Mesendoderm (in vitro differentiated cells): Measurements from ENCODE around the gene AGT.

ENCODE experiments used
- DNase-seq: peaks from one replicate; pipeline ENCODE4 v3.0.0; 2013
- H2AK5ac ChIP-seq: 2 replicates; pipeline ENCODE4 v1.6.1; 2013; ENCODE audit warnings: low read length, inconsistent platforms
- H2BK120ac ChIP-seq: 2 replicates; pipeline ENCODE4 v1.6.1; 2013; ENCODE audit warnings: low read depth, mild to moderate bottlenecking, low read length, moderate library complexity, mixed read lengths
- H2BK15ac ChIP-seq: replicated peaks from 2 replicates; pipeline ENCODE4 v1.6.1; 2013; ENCODE audit warnings: low read depth, mild to moderate bottlenecking, moderate library complexity
- H2BK5ac ChIP-seq: 2 replicates; pipeline ENCODE4 v1.6.1; 2013; ENCODE audit warnings: low read length, inconsistent platforms
- H3K18ac ChIP-seq: 2 replicates; pipeline ENCODE4 v1.6.1; 2013; ENCODE audit warnings: mild to moderate bottlenecking, low read length, mixed read lengths
- H3K23ac ChIP-seq: one replicate; pipeline ENCODE4 v1.6.1; 2013; ENCODE audit warnings: low read length
- H3K27ac ChIP-seq: 2 replicates; pipeline ENCODE4 v1.5.1; 2013; ENCODE audit warnings: low read depth, mild to moderate bottlenecking, inconsistent platforms, low read length, moderate library complexity
- H3K27me3 ChIP-seq: 2 replicates; pipeline ENCODE4 v1.6.1; 2013; ENCODE audit warnings: low read length, control low read depth, mild to moderate bottlenecking, inconsistent platforms; ENCODE audit not compliant: insufficient read depth, poor library complexity
- H3K36me3 ChIP-seq: 2 replicates; pipeline ENCODE4 v1.6.1; 2013; ENCODE audit warnings: low read length, inconsistent platforms; ENCODE audit not compliant: control insufficient read depth, insufficient read depth
- H3K4ac ChIP-seq: one replicate; pipeline ENCODE4 v1.6.1; 2013; ENCODE audit warnings: low read depth, mild to moderate bottlenecking, low read length, moderate library complexity
- H3K4me1 ChIP-seq: 2 replicates; pipeline ENCODE4 v1.6.1; 2013; ENCODE audit warnings: low read depth, low read length, inconsistent platforms; ENCODE audit not compliant: control insufficient read depth
- H3K4me2 ChIP-seq: 2 replicates; pipeline ENCODE4 v1.6.1; 2013; ENCODE audit warnings: low read length
- H3K4me3 ChIP-seq: 2 replicates; pipeline ENCODE4 v1.5.1; 2013; ENCODE audit warnings: mild to moderate bottlenecking, low read length
- H3K56ac ChIP-seq: one replicate; pipeline ENCODE4 v1.6.1; 2013; ENCODE audit warnings: low read length
- H3K79me1 ChIP-seq: 2 replicates; pipeline ENCODE4 v1.6.1; 2013; ENCODE audit warnings: low read length, inconsistent platforms
- H3K79me2 ChIP-seq: 2 replicates; pipeline ENCODE4 v1.6.1; 2013; ENCODE audit warnings: mild to moderate bottlenecking, low read length; ENCODE audit not compliant: control insufficient read depth, insufficient read depth
- H3K9ac ChIP-seq: 2 replicates; pipeline ENCODE4 v1.6.1; 2013; ENCODE audit warnings: low read length, inconsistent platforms
- H4K5ac ChIP-seq: one replicate; pipeline ENCODE4 v1.6.1; 2013; ENCODE audit warnings: low read length
- H4K8ac ChIP-seq: one replicate; pipeline ENCODE4 v1.6.1; 2013; ENCODE audit warnings: low read depth, mild to moderate bottlenecking, control low read depth, low read length, moderate library complexity
- WGBS: extraction: QIAGEN DNeasy Blood & Tissue Kit; methylation state at CpG from one replicate; pipeline ENCODE4 v1.1.7; 2013; ENCODE audit warnings: low lambda C conversion rate, missing lambda C conversion rate; ENCODE audit not compliant: insufficient coverage; ENCODE audit errors: extremely low coverage; 5-methylcytosine and 5-hydroxymethylcytosine counted together

The AGT gene

GRCh38 chr1:230690101-230690500 lies 23.8 kb downstream of the AGT start:
- H3K36me3 ChIP-seq: peaks cover 2% of the 10 kb centered on the region
- no peak overlapping the region for H4K5ac ChIP-seq
- no peak overlapping the region for H4K8ac ChIP-seq
- H3K27me3 ChIP-seq: no peaks in the 10 kb centered on the region
- no peak overlapping the region for H2BK120ac ChIP-seq
- no peak for DNase-seq
- H3K79me1 ChIP-seq: no peaks in the 10 kb centered on the region
- no peak overlapping the region for H2AK5ac ChIP-seq
- no CpG with 5 or more reads among the region's 9 CpGs for WGBS
- no peak overlapping the region for H3K56ac ChIP-seq
- no peak overlapping the region for H3K4me2 ChIP-seq
- H3K9ac ChIP-seq: no peak overlapping the region
- H2BK15ac ChIP-seq: no peak overlapping the region
- no peaks in the 10 kb centered on the region for H3K79me2 ChIP-seq
- no peak overlapping the region for H2BK5ac ChIP-seq
- no peak overlapping the region for H3K23ac ChIP-seq
- H3K27ac ChIP-seq: no peak overlapping the region
- no peaks in the 10 kb centered on the region for H3K4me1 ChIP-seq
- H3K4me3 ChIP-seq: no peak overlapping the region
- no peak overlapping the region for H3K4ac ChIP-seq
- H3K18ac ChIP-seq: no peak overlapping the region

- H3K18ac ChIP-seq: no peak overlapping the region
- no peaks in the 10 kb centered on the region for H3K4me1 ChIP-seq
- H2BK5ac ChIP-seq: no peak overlapping the region
- no peaks in the 10 kb centered on the region for H3K79me2 ChIP-seq
- WGBS: no CpG with 5 or more reads among the region's 5 CpGs
- H3K79me1 ChIP-seq: no peaks in the 10 kb centered on the region
- H3K9ac ChIP-seq: no peak overlapping the region
- H3K56ac ChIP-seq: no peak overlapping the region
- no peak overlapping the region for H3K27ac ChIP-seq
- no peak overlapping the region for H3K4me2 ChIP-seq
- no peak overlapping the region for H3K4ac ChIP-seq
- no peak overlapping the region for H3K23ac ChIP-seq
- no peak overlapping the region for H4K5ac ChIP-seq
- H3K36me3 ChIP-seq: no peaks in the 10 kb centered on the region
- H2AK5ac ChIP-seq: no peak overlapping the region
- DNase-seq: no peak
- H2BK15ac ChIP-seq: no peak overlapping the region
- no peak overlapping the region for H4K8ac ChIP-seq
- H3K27me3 ChIP-seq: no peaks in the 10 kb centered on the region
- H3K4me3 ChIP-seq: no peak overlapping the region
- no peak overlapping the region for H2BK120ac ChIP-seq
Observed at GRCh38 chr1:230686747-230687146, 27.2 kb downstream of the AGT start.

DNA sequence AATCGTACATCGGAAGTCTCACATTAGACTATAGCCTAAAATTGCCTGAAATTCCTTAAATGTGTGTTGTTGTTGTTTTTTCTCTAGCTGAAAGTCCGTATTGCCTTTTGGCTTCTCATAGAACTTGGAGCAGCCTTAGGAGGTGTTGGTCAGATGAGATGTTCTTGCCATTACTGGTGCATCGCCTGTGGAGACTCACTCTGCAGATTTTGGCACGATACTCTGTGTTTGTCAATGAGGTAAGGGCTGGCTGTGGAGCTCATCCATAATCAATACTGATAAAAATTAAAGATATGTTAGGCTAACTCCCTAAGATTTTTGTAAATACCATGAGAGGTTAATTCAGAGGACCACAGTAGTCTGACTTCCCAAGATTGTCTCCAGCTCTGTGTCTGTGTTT lies 28.9 kb downstream of the AGT start:
- Histone ChIP-seq H3K4me2 (no peak overlapping the region), H3K27ac (no peak overlapping the region), H2AK5ac (no peak overlapping the region), H2BK5ac (no peak overlapping the region), H3K9ac (no peak overlapping the region), H3K56ac (no peak overlapping the region), H3K36me3 (no peaks in the 10 kb centered on the region), H3K23ac (no peak overlapping the region), H2BK120ac (no peak overlapping the region), H3K79me1 (no peaks in the 10 kb centered on the region), H3K27me3 (no peaks in the 10 kb centered on the region), H3K4me1 (no peaks in the 10 kb centered on the region), H3K4ac (no peak overlapping the region), H4K5ac (no peak overlapping the region), H3K18ac (no peak overlapping the region), H3K79me2 (no peaks in the 10 kb centered on the region), H4K8ac (no peak overlapping the region), H3K4me3 (no peak overlapping the region), H2BK15ac (no peak overlapping the region)
- WGBS: no CpG with 5 or more reads among the region's 5 CpGs
- no peak for DNase-seq

GRCh38 chr1:230684146-230684545 lies 29.8 kb downstream of the AGT start:
- H4K5ac ChIP-seq: no peak overlapping the region
- H3K18ac ChIP-seq: no peak overlapping the region
- no CpG with 5 or more reads among the region's 2 CpGs for WGBS
- H3K23ac ChIP-seq: no peak overlapping the region
- no peaks in the 10 kb centered on the region for H3K79me1 ChIP-seq
- H3K56ac ChIP-seq: no peak overlapping the region
- no peak overlapping the region for H2BK5ac ChIP-seq
- H2BK15ac ChIP-seq: no peak overlapping the region
- H2AK5ac ChIP-seq: no peak overlapping the region
- no peaks in the 10 kb centered on the region for H3K79me2 ChIP-seq
- no peak overlapping the region for H3K4ac ChIP-seq
- H4K8ac ChIP-seq: no peak overlapping the region
- no peak overlapping the region for H3K9ac ChIP-seq
- no peak overlapping the region for H3K4me2 ChIP-seq
- H3K4me3 ChIP-seq: no peak overlapping the region
- no peaks in the 10 kb centered on the region for H3K4me1 ChIP-seq
- H3K27ac ChIP-seq: no peak overlapping the region
- no peak overlapping the region for H2BK120ac ChIP-seq
- no peaks in the 10 kb centered on the region for H3K36me3 ChIP-seq
- H3K27me3 ChIP-seq: no peaks in the 10 kb centered on the region
- peak; percentile 46 for DNase-seq

DNA sequence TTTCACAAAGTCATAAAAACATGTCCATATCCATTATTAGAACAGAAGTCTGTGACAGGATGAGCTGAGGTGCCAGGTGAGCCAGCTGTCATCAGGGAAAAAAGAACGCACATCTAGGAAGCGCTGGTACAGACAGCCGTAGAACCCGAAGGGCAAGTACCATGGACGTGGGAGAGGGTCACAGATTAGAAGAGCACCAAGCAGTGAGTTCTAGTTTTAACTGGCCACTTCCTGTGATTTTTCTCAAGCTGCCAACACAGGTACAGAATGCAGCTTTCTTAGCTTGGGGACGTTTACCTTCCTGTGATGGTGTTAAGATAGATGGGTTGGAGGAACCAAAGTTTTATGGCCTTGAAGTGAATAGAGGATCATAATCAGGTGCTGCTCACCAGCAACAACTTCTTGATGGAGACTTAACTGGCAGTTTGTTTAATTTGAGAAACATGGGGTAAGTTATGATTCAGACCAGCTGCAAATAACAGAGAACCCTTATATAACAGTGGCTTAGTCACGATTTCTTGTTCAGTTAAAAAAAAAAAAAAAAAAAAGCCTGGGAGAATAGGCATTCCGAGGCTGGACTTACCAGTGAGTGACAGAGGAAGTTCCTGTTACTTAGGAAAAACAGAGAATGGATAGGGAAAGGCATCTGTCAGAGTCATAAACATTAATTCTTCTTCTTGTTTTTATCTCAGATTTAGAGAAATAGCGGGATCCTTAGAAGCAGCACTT lies 30.9 kb downstream of the AGT start:
- H3K4me1 ChIP-seq: no peaks in the 10 kb centered on the region
- H3K4ac ChIP-seq: no peak overlapping the region
- DNase-seq: peak; percentile 59
- H3K27me3 ChIP-seq: no peaks in the 10 kb centered on the region
- no peak overlapping the region for H2AK5ac ChIP-seq
- no peak overlapping the region for H3K9ac ChIP-seq
- H3K23ac ChIP-seq: no peak overlapping the region
- no peak overlapping the region for H4K8ac ChIP-seq
- no peaks in the 10 kb centered on the region for H3K79me1 ChIP-seq
- no peak overlapping the region for H4K5ac ChIP-seq
- no peak overlapping the region for H3K18ac ChIP-seq
- no peak overlapping the region for H2BK15ac ChIP-seq
- H3K4me3 ChIP-seq: no peak overlapping the region
- no peak overlapping the region for H2BK5ac ChIP-seq
- no CpG with 5 or more reads among the region's 9 CpGs for WGBS
- no peaks in the 10 kb centered on the region for H3K36me3 ChIP-seq
- H3K27ac ChIP-seq: no peak overlapping the region
- H2BK120ac ChIP-seq: no peak overlapping the region
- H3K4me2 ChIP-seq: no peak overlapping the region
- no peaks in the 10 kb centered on the region for H3K79me2 ChIP-seq
- no peak overlapping the region for H3K56ac ChIP-seq

DNA sequence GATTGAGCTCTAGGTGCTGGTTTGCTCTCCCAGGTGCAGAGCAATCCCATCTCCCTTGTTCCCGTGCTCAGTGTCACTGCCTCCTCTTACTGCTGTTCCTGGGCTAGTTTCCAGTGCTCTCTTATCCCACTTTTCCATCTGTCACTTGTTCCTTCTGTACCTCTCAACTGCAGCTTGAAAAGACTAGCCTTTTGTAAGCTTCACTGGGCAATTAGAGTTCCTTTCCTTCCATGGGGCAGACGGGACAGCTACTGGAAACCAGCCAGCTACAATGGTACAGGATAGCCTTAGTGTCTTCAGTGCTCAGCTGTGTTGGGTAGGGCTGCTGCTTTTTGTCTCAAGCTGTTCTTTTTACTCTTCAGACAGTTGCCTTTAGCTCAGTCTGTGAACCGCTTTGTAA lies 31.6 kb downstream of the AGT start:
- DNase-seq: no peak
- Histone ChIP-seq H4K5ac (no peak overlapping the region), H2BK5ac (no peak overlapping the region), H3K18ac (no peak overlapping the region), H2AK5ac (no peak overlapping the region), H3K4me1 (no peaks in the 10 kb centered on the region), H3K79me2 (no peaks in the 10 kb centered on the region), H3K4me2 (no peak overlapping the region), H2BK15ac (no peak overlapping the region), H3K79me1 (no peaks in the 10 kb centered on the region), H3K4ac (no peak overlapping the region), H4K8ac (no peak overlapping the region), H3K27ac (no peak overlapping the region), H3K4me3 (no peak overlapping the region), H3K36me3 (no peaks in the 10 kb centered on the region), H3K9ac (no peak overlapping the region), H3K56ac (no peak overlapping the region), H3K27me3 (no peaks in the 10 kb centered on the region), H3K23ac (no peak overlapping the region), H2BK120ac (no peak overlapping the region)
- WGBS: no CpG with 5 or more reads among the region's 3 CpGs
